Measurements from ENCODE around the gene THSD4. TPM values are rescaled to one million over a fixed set of nuclear protein-coding genes. Genes with fewer than 3 reads are reported as not detected.

THSD4 gene
- total and polyA plus RNA-seq, 2 of the 4 experiments (the other 2 are of a cell fraction), result 25.5 to 31.1 TPM

DNA sequence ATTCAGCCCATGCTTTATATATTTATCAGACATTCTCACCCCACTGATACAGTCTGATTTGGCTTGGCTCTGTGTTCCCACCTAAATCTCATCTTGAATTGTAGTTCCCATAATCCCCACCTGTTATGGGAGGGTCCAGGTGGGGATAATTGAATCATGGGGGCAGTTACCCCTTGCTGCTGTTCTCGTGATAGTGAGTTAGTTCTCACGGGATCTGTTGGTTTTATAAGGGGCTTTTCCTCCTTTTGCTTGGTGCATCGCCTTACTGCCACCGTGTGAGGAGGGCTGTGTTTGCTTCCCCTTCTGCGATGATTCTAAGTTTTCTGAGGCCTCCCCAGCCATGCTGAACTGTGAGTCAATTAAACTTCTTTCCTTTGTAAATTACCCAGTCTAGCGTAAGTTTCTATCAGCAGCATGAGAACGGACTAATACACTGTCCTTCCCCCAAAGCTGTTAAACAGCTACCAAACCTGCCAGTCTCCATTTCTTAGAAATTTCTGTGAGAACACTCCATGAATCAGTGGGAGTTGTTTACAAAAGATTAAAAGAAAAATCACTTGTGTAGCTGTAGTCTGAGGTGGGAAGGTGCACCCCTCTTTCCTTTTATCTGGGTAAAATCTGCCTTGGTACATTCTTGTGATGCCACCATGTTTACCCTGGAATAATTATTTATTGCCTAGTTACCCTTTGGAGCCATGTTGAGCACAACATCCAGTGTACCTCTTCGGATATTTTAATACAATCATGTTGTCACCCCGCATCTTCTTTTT, 160.5 kb downstream of the THSD4 start:
- no TSS peak for BruUV-seq (replicated peaks)
- H3K27me3 ChIP-seq (ENCODE audit: control insufficient read depth, insufficient read depth, low read length), result no peaks in the 10 kb centered on the region
- POLR2A ChIA-PET (ENCODE audit: unreplicated experiment), result no interaction called here

More for the DNA sequence above, 160.5 kb downstream of the THSD4 start:
- peak overlapping the region; percentile 47 for H3K27ac ChIP-seq (ENCODE audit: insufficient read depth, low read length)
- no peak overlapping the region for H3K9ac ChIP-seq (ENCODE audit: low read depth, low read length)
- peak overlapping the region; percentile 79 for H2BK120ac ChIP-seq (ENCODE audit: low read depth, low read length)
- CTCF ChIA-PET, result no interaction called here
- H2AK9ac ChIP-seq (replicated peaks; ENCODE audit: low read depth, low read length, poor library complexity), result no peak overlapping the region
- no peak overlapping the region for H2AFZ ChIP-seq (replicated peaks; ENCODE audit: low read length, poor library complexity)
- no peak for TF ChIP-seq BHLHE40 (IDR thresholded peaks at IDR 0.05; ENCODE audit: low read depth, low read length)
- TF ChIP-seq NFE2L2 (IDR thresholded peaks at IDR 0.05; ENCODE audit: low read depth, low read length), result no peak
- no peak for TF ChIP-seq RAD21 (IDR thresholded peaks at IDR 0.05; ENCODE audit: low read length)
- TF ChIP-seq ELK1 (IDR thresholded peaks at IDR 0.05; ENCODE audit: borderline replicate concordance, low read depth, low read length), result no peak
- no peak for TF ChIP-seq MAZ (IDR thresholded peaks at IDR 0.05; ENCODE audit: borderline replicate concordance, low read depth, low read length)
- no peak for TF ChIP-seq CEBPB (IDR thresholded peaks at IDR 0.05; ENCODE audit: low read depth, low read length)
- no peak for TF ChIP-seq CTCF (conservative IDR thresholded peaks at IDR 0.05; ENCODE audit: low read depth, low read length)
- TF ChIP-seq FOS (IDR thresholded peaks at IDR 0.05; ENCODE audit: low read depth, low read length), result no peak
- TF ChIP-seq MXI1 (IDR thresholded peaks at IDR 0.05; ENCODE audit: borderline replicate concordance, low read depth, low read length), result no peak
- no peak for TF ChIP-seq SMC3 (IDR thresholded peaks at IDR 0.05; ENCODE audit: low read depth, low read length)
- no peak for TF ChIP-seq RFX5 (IDR thresholded peaks at IDR 0.05; ENCODE audit: low read depth, low read length)
- TF ChIP-seq USF2 (IDR thresholded peaks at IDR 0.05; ENCODE audit: low read depth, low read length), result no peak
- TF ChIP-seq POLR2A (IDR thresholded peaks at IDR 0.05; ENCODE audit: low read depth, low read length), result no peak
- TF ChIP-seq RCOR1 (IDR thresholded peaks at IDR 0.05; ENCODE audit: insufficient replicate concordance, low read length), result no peak
- no peak for TF ChIP-seq MAFK (IDR thresholded peaks at IDR 0.05; ENCODE audit: low read depth, low read length)
- peak overlapping the region; percentile 73 for H3K14ac ChIP-seq (replicated peaks; ENCODE audit: low read depth, low read length)
- H3K79me1 ChIP-seq (ENCODE audit: low read depth in 1 of 2, low read length in 2 of 2), result peaks cover 6 to 49% of the 10 kb centered on the region in 2 experiments; a peak in 3 of 4 replicates
- peaks cover 44% of the 10 kb centered on the region for H3K4me1 ChIP-seq (ENCODE audit: control insufficient read depth, insufficient read depth, low read length)
- peak overlapping the region; percentile 25 to 74 for H4K8ac ChIP-seq (ENCODE audit: low read depth in 2 of 2, low read length in 2 of 2)
- H3K4me3 ChIP-seq (ENCODE audit: insufficient read depth, low read depth, low read length), result no peak overlapping the region
- H2BK5ac ChIP-seq (ENCODE audit: low read depth, low read length, poor library complexity, severe bottlenecking), result peak overlapping the region; percentile 88
- no peaks in the 10 kb centered on the region for H4K20me1 ChIP-seq (ENCODE audit: insufficient read depth, low read length)
- H3K4me2 ChIP-seq (ENCODE audit: low read depth, low read length), result no peak overlapping the region; the same call in 1 of the 2 replicates
- DNase-seq (no peak), ATAC-seq (ENCODE audit: low read depth) (no peak)
- peak overlapping the region; percentile 50 for H4K91ac ChIP-seq (ENCODE audit: insufficient read depth, low read depth, low read length)
- no peaks in the 10 kb centered on the region for H3K9me3 ChIP-seq (ENCODE audit: control insufficient read depth, insufficient read depth, low read length)
- H3K56ac ChIP-seq (ENCODE audit: extremely low read depth, insufficient read depth, low read length), result no peak overlapping the region
- H4K5ac ChIP-seq (ENCODE audit: low read depth, low read length), result peak overlapping the region; percentile 76
- in situ Hi-C loops (cut with MboI; ENCODE audit: low sequenced_read_pairs), result no loop called here
- no CpG with 5 or more reads among the region's 9 CpGs for WGBS, 2 experiments (ENCODE audit: extremely low coverage in 2 of 2, insufficient read length in 1 of 2)
- H3K23ac ChIP-seq (ENCODE audit: low read depth, low read length), result peak overlapping the region; percentile 66
- H3K4ac ChIP-seq (ENCODE audit: low read depth, low read length), result peak overlapping the region; percentile 82
- H3K36me3 ChIP-seq (ENCODE audit: control insufficient read depth, insufficient read depth, low read length), result no peaks in the 10 kb centered on the region
- peak overlapping the region; percentile 56 for H3K18ac ChIP-seq (ENCODE audit: low read depth, low read length)
- peak overlapping the region; percentile 84 for H2AK5ac ChIP-seq (ENCODE audit: low read depth, low read length)
- peaks cover 39% of the 10 kb centered on the region for H3K9me1 ChIP-seq (ENCODE audit: insufficient read depth, low read length)
- peak overlapping the region; percentile 64; the same call in 2 of the 3 replicates for H2BK15ac ChIP-seq (ENCODE audit: low read depth, low read length)
- intact Hi-C loops (cut with micrococcal nuclease), result loop anchor here (1.0 to 10.0 kb wide), 2 partner anchors 261 to 300 kb away; no protein-coding TSS in a partner anchor
- dilution Hi-C loops (cut with HindIII; ENCODE audit: low sequenced_read_pairs, unreplicated experiment), result no loop called here
- peak overlapping the region; percentile 55 for H2BK20ac ChIP-seq (ENCODE audit: low read depth, low read length)

Measured in IMR-90 (cell line).